Thymus (tissue), 11 donors: ENCODE measurements around the gene TANGO2. TPM values are rescaled to one million over a fixed set of nuclear protein-coding genes. Genes with fewer than 3 reads are reported as not detected.

ENCODE experiments used
- DNase-seq, 9 donors: peaks; one replicate each; pipeline ENCODE4 v3.0.0-alpha.2; 2013; ENCODE audit warnings: low spot score in 9 of 9, low read depth in 6 of 9, missing footprints in 1 of 9
- H3K27ac ChIP-seq, 2 donors: one replicate each; pipeline ENCODE4 v1.5.1; 2013; ENCODE audit warnings: control low read depth in 1 of 2, low read depth in 1 of 2, low read length in 1 of 2, mild to moderate bottlenecking in 1 of 2, moderate library complexity in 1 of 2
- H3K27me3 ChIP-seq, 2 donors: one replicate each; pipeline ENCODE4 v1.5.1; 2013; ENCODE audit warnings: low read length in 1 of 2; ENCODE audit not compliant: control insufficient read depth in 2 of 2, insufficient read depth in 1 of 2
- H3K36me3 ChIP-seq, 2 donors: one replicate each; pipeline ENCODE4 v1.5.1; 2013; ENCODE audit warnings: low read length in 1 of 2, mild to moderate bottlenecking in 1 of 2, moderate library complexity in 1 of 2; ENCODE audit not compliant: control insufficient read depth in 2 of 2, insufficient read depth in 2 of 2
- H3K4me1 ChIP-seq, 2 donors: one replicate each; pipeline ENCODE4 v1.5.1; 2013; ENCODE audit warnings: low read length in 2 of 2; ENCODE audit not compliant: control insufficient read depth in 2 of 2, insufficient read depth in 2 of 2
- H3K4me3 ChIP-seq, 2 donors: one replicate each; pipeline ENCODE4 v1.5.1; 2013; ENCODE audit warnings: low read length in 2 of 2, control low read depth in 1 of 2, mild to moderate bottlenecking in 1 of 2
- H3K9me3 ChIP-seq, 2 donors: one replicate each; pipeline ENCODE4 v1.5.1; 2013; ENCODE audit warnings: low read length in 1 of 2, mild to moderate bottlenecking in 1 of 2; ENCODE audit not compliant: control insufficient read depth in 2 of 2, insufficient read depth in 1 of 2
- WGBS: extraction: QIAGEN DNeasy Blood & Tissue Kit; methylation state at CpG from one replicate; pipeline ENCODE4 v1.1.7; 2013; 5-methylcytosine and 5-hydroxymethylcytosine counted together
- polyA plus RNA-seq: library from polyadenylated mRNA; stranded (reverse); fragments of 200-250 nt; gene quantifications from one replicate; pipeline ENCODE4 v1.2.3, GENCODE V29; 2013
- total RNA-seq: library from RNA; stranded (reverse); fragments of 120-200 nt; gene quantifications from one replicate; pipeline ENCODE4 v1.2.4, GENCODE V29; 2013
- donor health status: healthy.

Gene TANGO2
- total and polyA plus RNA-seq, 2 donors: 15.9 to 19.7 TPM

GRCh38 chr22:20116376-20116950, 95.6 kb downstream of the TANGO2 start:
- Histone ChIP-seq H3K27ac (peak overlapping the region; percentile 80 to 82), H3K9me3 (no peaks in the 10 kb centered on the region), H3K27me3 (no peaks in the 10 kb centered on the region), H3K4me1 (peaks cover 30 to 60% of the 10 kb centered on the region in 2 donors), H3K36me3 (peaks cover 64 to 74% of the 10 kb centered on the region in 2 donors), H3K4me3 (peak overlapping the region; percentile 81 to 91)
- DNase-seq: no peak
- WGBS: 15% methylated on average over 27 of the region's 27 CpGs

Other genes starting within 250 kb of the TANGO2 start
- 15.4 TPM for gene GNB1L, start 166.2 kb upstream of the TANGO2 start, total RNA-seq
- gene GNB1L, start 166.2 kb upstream of the TANGO2 start, polyA plus RNA-seq: 11.2 TPM
- 19.2 TPM for gene RTL10, start 166.2 kb upstream of the TANGO2 start, total RNA-seq
- gene RTL10, start 166.2 kb upstream of the TANGO2 start, polyA plus RNA-seq: 20.8 TPM
- 53.6 TPM for gene COMT, start 79.3 kb upstream of the TANGO2 start, total RNA-seq
- 74.5 TPM for gene COMT, start 79.3 kb upstream of the TANGO2 start, polyA plus RNA-seq
- gene TXNRD2, start 79.3 kb upstream of the TANGO2 start, total RNA-seq: 10.1 TPM
- gene TXNRD2, start 79.3 kb upstream of the TANGO2 start, polyA plus RNA-seq: 24.2 TPM
- gene ARVCF, start 4.3 kb upstream of the TANGO2 start, total RNA-seq: 2.1 TPM
- gene ARVCF, start 4.3 kb upstream of the TANGO2 start, polyA plus RNA-seq: 8.2 TPM
- gene DGCR8, start 59.1 kb downstream of the TANGO2 start, total RNA-seq: 20.3 TPM
- 22.5 TPM for gene DGCR8, start 59.1 kb downstream of the TANGO2 start, polyA plus RNA-seq
- gene RANBP1, start 95.0 kb downstream of the TANGO2 start, total RNA-seq: 318 TPM
- 78.9 TPM for gene RANBP1, start 95.0 kb downstream of the TANGO2 start, polyA plus RNA-seq
- 69.3 TPM for gene TRMT2A, start 96.1 kb downstream of the TANGO2 start, total RNA-seq
- gene TRMT2A, start 96.1 kb downstream of the TANGO2 start, polyA plus RNA-seq: 92.4 TPM
- 7.2 TPM for gene ZDHHC8, start 110.7 kb downstream of the TANGO2 start, total RNA-seq
- gene ZDHHC8, start 110.7 kb downstream of the TANGO2 start, polyA plus RNA-seq: 35.1 TPM
- 0.09 TPM for gene CCDC188, start 129.9 kb downstream of the TANGO2 start, total RNA-seq
- gene CCDC188, start 129.9 kb downstream of the TANGO2 start, polyA plus RNA-seq: 0.84 TPM
- 3.2 TPM for gene RTN4R, start 247.2 kb downstream of the TANGO2 start, total RNA-seq
- 1.5 TPM for gene RTN4R, start 247.2 kb downstream of the TANGO2 start, polyA plus RNA-seq